Astrocyte (in vitro differentiated cells and primary cell): ENCODE data around the gene GPC3. TPM values are rescaled to one million over a fixed set of nuclear protein-coding genes. Genes with fewer than 3 reads are reported as not detected.
A peak's percentile ranks its signal among the peaks of the same experiment; 100 is the strongest.

ENCODE experiments used
- DNase-seq: peaks from one replicate; pipeline ENCODE4 v3.0.0-alpha.2; 2010; ENCODE audit warnings: low read depth
- FAIRE-seq: peaks from 2 replicates; lab custom pipeline; 2011; peaks lifted over from hg19 to GRCh38; lab: Jason Lieb, UNC
- H2AFZ ChIP-seq: 2 replicates; pipeline ENCODE4 v1.6.0; 2012; ENCODE audit warnings: low read depth, low read length, inconsistent platforms
- H3K27ac ChIP-seq: 2 replicates; pipeline ENCODE4 v1.5.1; 2011; ENCODE audit warnings: low read depth, low read length, inconsistent platforms
- H3K27me3 ChIP-seq: 2 replicates; pipeline ENCODE4 v1.6.0; 2011; ENCODE audit warnings: low read length, inconsistent platforms; ENCODE audit not compliant: insufficient read depth
- H3K36me3 ChIP-seq: 2 replicates; pipeline ENCODE4 v1.5.1; 2011; ENCODE audit warnings: low read length, inconsistent platforms; ENCODE audit not compliant: insufficient read depth
- H3K4me1 ChIP-seq: 2 replicates; pipeline ENCODE4 v1.5.1; 2011; ENCODE audit warnings: low read length, inconsistent platforms; ENCODE audit not compliant: insufficient read depth
- H3K4me2 ChIP-seq: 2 replicates; pipeline ENCODE4 v1.6.0; 2012; ENCODE audit warnings: low read length, inconsistent platforms
- H3K4me3 ChIP-seq: 2 replicates; pipeline ENCODE4 v1.5.1; 2011; ENCODE audit warnings: low read depth, mild to moderate bottlenecking, low read length, inconsistent platforms; ENCODE audit not compliant: insufficient read depth
- H3K79me2 ChIP-seq: 2 replicates; pipeline ENCODE4 v1.6.0; 2012; ENCODE audit warnings: mild to moderate bottlenecking, low read length, inconsistent platforms; ENCODE audit not compliant: insufficient read depth
- H3K9ac ChIP-seq: 2 replicates; pipeline ENCODE4 v1.6.0; 2012; ENCODE audit warnings: mild to moderate bottlenecking, low read length, inconsistent platforms
- H3K9me3 ChIP-seq: 2 replicates; pipeline ENCODE4 v1.5.1; 2012; ENCODE audit warnings: low read depth, mild to moderate bottlenecking, low read length, inconsistent platforms; ENCODE audit not compliant: insufficient read depth
- H4K20me1 ChIP-seq: 2 replicates; pipeline ENCODE4 v1.6.0; 2012; ENCODE audit warnings: low read length, inconsistent platforms; ENCODE audit not compliant: insufficient read depth
- H3K27ac Mint-ChIP-seq: one replicate; pipeline ENCODE4 v1.8.0; 2021; ENCODE audit warnings: mild to moderate bottlenecking, mixed read lengths; ENCODE audit not compliant: unreplicated experiment
- H3K27me3 Mint-ChIP-seq: one replicate; pipeline ENCODE4 v1.8.0; 2021; ENCODE audit warnings: low read depth, mixed read lengths; ENCODE audit not compliant: unreplicated experiment
- H3K36me3 Mint-ChIP-seq: one replicate; pipeline ENCODE4 v1.8.0; 2021; ENCODE audit warnings: low read depth, mixed read lengths; ENCODE audit not compliant: unreplicated experiment
- H3K4me1 Mint-ChIP-seq: one replicate; pipeline ENCODE4 v1.8.0; 2021; ENCODE audit warnings: low read depth, mixed read lengths; ENCODE audit not compliant: unreplicated experiment
- H3K4me3 Mint-ChIP-seq: one replicate; pipeline ENCODE4 v1.8.0; 2021; ENCODE audit warnings: mild to moderate bottlenecking, moderate library complexity, mixed read lengths; ENCODE audit not compliant: unreplicated experiment
- H3K9me3 Mint-ChIP-seq: one replicate; pipeline ENCODE4 v1.8.0; 2021; ENCODE audit warnings: mild to moderate bottlenecking, mixed read lengths; ENCODE audit not compliant: unreplicated experiment
- EZH2 ChIP-seq: IDR thresholded peaks from 2 replicates; pipeline ENCODE4 v1.6.1; 2012; ENCODE audit warnings: mild to moderate bottlenecking, low read length, inconsistent platforms; ENCODE audit not compliant: insufficient read depth
- total RNA-seq: library from RNA; stranded (reverse); gene quantifications from 2 replicates; pipeline ENCODE4 v1.2.1, GENCODE V29; 2021
- TF ChIP-seq, protein P1 (sequence below): IDR thresholded peaks from 2 replicates; pipeline ENCODE4 v1.5.1; 2011; ENCODE audit warnings: low read depth, mild to moderate bottlenecking, inconsistent platforms, low read length, moderate library complexity; ENCODE audit not compliant: insufficient read depth

Gene GPC3
- total RNA-seq, 1 donor from 2014 or later, result 8.2 TPM

GRCh38 chrX:133815496-133815895, 169.9 kb downstream of the GPC3 start:
- H4K20me1 ChIP-seq, result no peaks in the 10 kb centered on the region
- H3K36me3 ChIP-seq, result no peaks in the 10 kb centered on the region
- no peaks in the 10 kb centered on the region for H3K9me3 ChIP-seq
- Mint-ChIP-seq H3K27ac (no peak overlapping the region), H3K27me3 (no peaks in the 10 kb centered on the region), H3K4me1 (no peaks in the 10 kb centered on the region), H3K9me3 (no peaks in the 10 kb centered on the region), H3K36me3 (no peaks in the 10 kb centered on the region), H3K4me3 (no peak overlapping the region)
- DNase-seq (no peak), FAIRE-seq (no peak)
- H2AFZ ChIP-seq, result no peak overlapping the region
- no peaks in the 10 kb centered on the region for H3K27me3 ChIP-seq
- no peaks in the 10 kb centered on the region for H3K4me1 ChIP-seq
- H3K79me2 ChIP-seq, result no peaks in the 10 kb centered on the region
- no peak overlapping the region for H3K27ac ChIP-seq
- no peak overlapping the region for H3K4me3 ChIP-seq
- TF ChIP-seq EZH2, result no peak
- TF ChIP-seq, protein P1, sequence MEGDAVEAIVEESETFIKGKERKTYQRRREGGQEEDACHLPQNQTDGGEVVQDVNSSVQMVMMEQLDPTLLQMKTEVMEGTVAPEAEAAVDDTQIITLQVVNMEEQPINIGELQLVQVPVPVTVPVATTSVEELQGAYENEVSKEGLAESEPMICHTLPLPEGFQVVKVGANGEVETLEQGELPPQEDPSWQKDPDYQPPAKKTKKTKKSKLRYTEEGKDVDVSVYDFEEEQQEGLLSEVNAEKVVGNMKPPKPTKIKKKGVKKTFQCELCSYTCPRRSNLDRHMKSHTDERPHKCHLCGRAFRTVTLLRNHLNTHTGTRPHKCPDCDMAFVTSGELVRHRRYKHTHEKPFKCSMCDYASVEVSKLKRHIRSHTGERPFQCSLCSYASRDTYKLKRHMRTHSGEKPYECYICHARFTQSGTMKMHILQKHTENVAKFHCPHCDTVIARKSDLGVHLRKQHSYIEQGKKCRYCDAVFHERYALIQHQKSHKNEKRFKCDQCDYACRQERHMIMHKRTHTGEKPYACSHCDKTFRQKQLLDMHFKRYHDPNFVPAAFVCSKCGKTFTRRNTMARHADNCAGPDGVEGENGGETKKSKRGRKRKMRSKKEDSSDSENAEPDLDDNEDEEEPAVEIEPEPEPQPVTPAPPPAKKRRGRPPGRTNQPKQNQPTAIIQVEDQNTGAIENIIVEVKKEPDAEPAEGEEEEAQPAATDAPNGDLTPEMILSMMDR, result no peak
- no peak overlapping the region for H3K9ac ChIP-seq
- no peak overlapping the region for H3K4me2 ChIP-seq

DNA sequence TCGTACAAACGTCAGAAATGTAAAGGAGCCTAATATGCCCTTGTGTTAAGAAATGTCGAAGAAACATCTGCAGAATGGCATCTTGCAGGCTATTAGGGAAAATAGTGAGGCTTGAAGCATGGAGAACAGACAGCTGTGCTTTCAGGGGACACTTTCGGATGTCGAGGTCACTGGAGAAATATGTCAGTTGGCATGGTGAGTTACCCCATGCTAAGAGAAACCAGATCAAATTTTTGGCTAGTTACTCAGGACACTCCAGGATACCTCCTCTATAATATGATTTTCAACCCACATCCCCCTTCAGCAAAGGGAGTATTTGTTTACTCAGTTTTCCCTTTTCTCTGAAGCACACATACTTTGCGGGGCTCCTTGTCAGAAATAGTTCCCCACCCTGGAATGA, 171.4 kb downstream of the GPC3 start:
- no peaks in the 10 kb centered on the region for H3K9me3 Mint-ChIP-seq
- no peaks in the 10 kb centered on the region for H3K4me1 Mint-ChIP-seq
- DNase-seq, result no peak
- H3K9ac ChIP-seq, result no peak overlapping the region
- H3K27me3 ChIP-seq, result no peaks in the 10 kb centered on the region
- no peaks in the 10 kb centered on the region for H3K9me3 ChIP-seq
- no peak overlapping the region for H2AFZ ChIP-seq
- TF ChIP-seq, protein P1, result no peak
- no peak for TF ChIP-seq EZH2
- H3K27ac ChIP-seq, result no peak overlapping the region
- no peaks in the 10 kb centered on the region for H3K4me1 ChIP-seq
- H3K4me2 ChIP-seq, result peak overlapping the region; percentile 11
- no peaks in the 10 kb centered on the region for H3K36me3 ChIP-seq
- H4K20me1 ChIP-seq, result no peaks in the 10 kb centered on the region
- H3K79me2 ChIP-seq, result no peaks in the 10 kb centered on the region
- H3K27me3 Mint-ChIP-seq, result no peaks in the 10 kb centered on the region
- no peaks in the 10 kb centered on the region for H3K36me3 Mint-ChIP-seq
- H3K4me3 ChIP-seq, result no peak overlapping the region
- H3K27ac Mint-ChIP-seq, result no peak overlapping the region
- H3K4me3 Mint-ChIP-seq, result no peak overlapping the region
- FAIRE-seq, result no peak

DNA sequence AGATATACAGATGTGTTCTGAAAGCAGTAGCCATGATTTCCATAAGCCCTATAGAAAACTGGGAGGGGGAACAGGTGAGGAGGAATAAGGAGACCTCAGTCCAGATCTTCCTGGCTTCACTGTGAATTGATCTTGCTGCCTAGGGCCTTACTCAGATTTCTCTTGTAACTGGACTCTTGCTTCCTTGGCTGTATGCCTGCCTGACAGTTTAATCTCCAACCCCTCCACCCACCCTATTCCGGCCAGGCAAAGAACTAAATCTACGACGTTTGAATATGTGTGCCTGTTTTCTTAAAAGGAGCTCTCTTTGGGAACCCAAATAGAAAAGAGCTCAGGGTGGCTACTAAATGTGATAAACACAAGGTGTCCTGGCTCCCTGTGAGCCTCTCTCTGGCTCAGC, 173.0 kb downstream of the GPC3 start:
- H3K9ac ChIP-seq, result no peak overlapping the region
- no peak overlapping the region for H3K4me3 Mint-ChIP-seq
- H3K27me3 Mint-ChIP-seq, result no peaks in the 10 kb centered on the region
- H3K4me3 ChIP-seq, result no peak overlapping the region
- H3K27ac Mint-ChIP-seq, result no peak overlapping the region
- no peak overlapping the region for H3K27ac ChIP-seq
- no peak for TF ChIP-seq EZH2
- TF ChIP-seq, protein P1, result no peak
- no peak overlapping the region for H2AFZ ChIP-seq
- H4K20me1 ChIP-seq, result no peaks in the 10 kb centered on the region
- H3K9me3 ChIP-seq, result no peaks in the 10 kb centered on the region
- H3K36me3 Mint-ChIP-seq, result no peaks in the 10 kb centered on the region
- H3K79me2 ChIP-seq, result no peaks in the 10 kb centered on the region
- H3K36me3 ChIP-seq, result no peaks in the 10 kb centered on the region
- H3K4me2 ChIP-seq, result no peak overlapping the region
- H3K9me3 Mint-ChIP-seq, result no peaks in the 10 kb centered on the region
- H3K27me3 ChIP-seq, result no peaks in the 10 kb centered on the region
- no peaks in the 10 kb centered on the region for H3K4me1 Mint-ChIP-seq
- DNase-seq, result no peak
- no peaks in the 10 kb centered on the region for H3K4me1 ChIP-seq
- FAIRE-seq, result no peak
